Epithelial cell of umbilical artery (primary cell): ENCODE data around the gene MOB1A. TPM values are rescaled to one million over a fixed set of nuclear protein-coding genes. Genes with fewer than 3 reads are reported as not detected.

Experiments used
- total RNA-seq: library from RNA; depleted of rRNA; stranded (reverse); fragments of >200 nt; gene quantifications from 2 replicates; pipeline ENCODE4 v1.2.3, GENCODE V29; 2014

Gene MOB1A
- total RNA-seq = 99.7 and 136 TPM in 2 replicates

GRCh38 chr2:74178211-74179062, at the start of gene MOB1A:
Gene MOB1A (minus strand): TSS chr2:74178879. CDS start chr2:74178674, 205 bp downstream.

DNA sequence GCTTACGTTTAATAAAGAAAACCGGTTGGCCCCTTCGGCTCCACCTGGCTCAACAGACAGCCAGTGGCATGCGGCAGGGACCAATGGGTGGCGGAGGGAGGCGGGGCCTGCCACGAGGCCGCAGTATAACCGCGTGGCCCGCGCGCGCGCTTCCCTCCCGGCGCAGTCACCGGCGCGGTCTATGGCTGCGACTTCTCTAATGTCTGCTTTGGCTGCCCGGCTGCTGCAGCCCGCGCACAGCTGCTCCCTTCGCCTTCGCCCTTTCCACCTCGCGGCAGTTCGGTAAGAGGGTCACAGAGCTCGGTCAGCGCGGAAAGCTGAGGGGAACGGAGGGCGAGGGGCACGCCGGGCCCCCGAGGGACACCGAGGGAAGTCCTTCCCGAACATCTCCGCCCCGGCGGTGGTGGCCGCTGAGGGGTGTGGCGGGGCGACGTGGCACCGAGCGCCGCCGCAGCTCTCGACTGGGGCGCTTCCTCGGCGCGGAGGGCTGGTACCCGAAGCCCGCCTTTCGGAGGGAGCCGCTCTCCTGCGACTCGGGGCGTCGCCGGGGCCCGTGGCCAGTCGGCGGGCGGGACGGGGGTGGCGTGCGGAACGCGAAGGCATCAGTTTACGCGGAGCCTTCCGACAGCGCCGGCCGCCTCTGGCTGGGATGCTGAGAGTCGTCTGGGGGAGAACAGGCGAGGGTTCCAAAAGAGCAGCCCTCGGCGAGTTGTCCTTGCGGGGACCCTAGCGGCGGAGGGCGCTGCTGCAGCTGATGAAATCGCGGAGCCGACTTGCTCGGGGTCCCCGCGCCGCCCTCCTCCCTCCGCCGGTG, 20.0 kb upstream of the MOB1A start, which contains the start of gene MTHFD2:
MTHFD2 (plus strand) TSS at position 155 of the 814 bp plus-strand sequence; CDS start at position 182, 27 bp downstream.

GRCh38 chr2:74147727-74148456, 30.8 kb downstream of the MOB1A start, which contains the start of gene BOLA3:
Gene BOLA3 (minus strand): TSS chr2:74147912. CDS start chr2:74147874, 38 bp downstream.

Other genes starting within 250 kb of the MOB1A start
- gene TET3, start 194.0 kb downstream of the MOB1A start, total RNA-seq = 3.2 and 3.5 TPM in 2 replicates
- 43.2 and 55.9 TPM in 2 replicates for gene BOLA3, start 31.0 kb downstream of the MOB1A start, total RNA-seq
- gene MTHFD2, start 19.7 kb upstream of the MOB1A start, total RNA-seq = 111 and 194 TPM in 2 replicates
- gene SLC4A5, start 164.5 kb upstream of the MOB1A start, total RNA-seq = 0.30 and 0.32 TPM in 2 replicates
- 113 and 127 TPM in 2 replicates for gene DCTN1, start 201.4 kb upstream of the MOB1A start, total RNA-seq
- gene C2orf81, start 242.7 kb upstream of the MOB1A start, total RNA-seq = 0.46 and 0.65 TPM in 2 replicates
- 47.9 and 65.3 TPM in 2 replicates for gene WDR54, start 242.9 kb upstream of the MOB1A start, total RNA-seq